IMR-90 (cell line): ENCODE data around the gene AHI1.

Experiments
- BHLHE40 ChIP-seq: fragments of 150-350 bp; IDR thresholded peaks from 2 replicates; pipeline ENCODE4 v1.6.1; 2016; ENCODE audit warnings: mild to moderate bottlenecking, low read depth, low read length
- CEBPB ChIP-seq: IDR thresholded peaks from 2 replicates; pipeline ENCODE4 v1.6.1; 2012; ENCODE audit warnings: low read depth, low read length, improper control_type of control experiment
- CHD1 ChIP-seq: IDR thresholded peaks from 2 replicates; pipeline ENCODE4 v1.6.1; 2012; ENCODE audit warnings: low read depth, low read length, improper control_type of control experiment
- MAZ ChIP-seq: IDR thresholded peaks from 2 replicates; pipeline ENCODE4 v1.6.1; 2012; ENCODE audit warnings: low read depth, mild to moderate bottlenecking, low read length, improper control_type of control experiment, moderate library complexity, borderline replicate concordance
- NFE2L2 ChIP-seq: fragments of 150-350 bp; IDR thresholded peaks from 2 replicates; pipeline ENCODE4 v1.6.1; 2016; ENCODE audit warnings: low read depth, mild to moderate bottlenecking, low read length
- POLR2A ChIP-seq: IDR thresholded peaks from 2 replicates; pipeline ENCODE4 v1.6.1; 2012; ENCODE audit warnings: mild to moderate bottlenecking, low read depth, low read length
- RAD21 ChIP-seq: IDR thresholded peaks from 2 replicates; pipeline ENCODE4 v1.6.1; 2012; ENCODE audit warnings: low read length, improper control_type of control experiment
- RCOR1 ChIP-seq: IDR thresholded peaks from 2 replicates; pipeline ENCODE4 v1.6.1; 2012; ENCODE audit warnings: mild to moderate bottlenecking, low read length, improper control_type of control experiment; ENCODE audit not compliant: insufficient replicate concordance
- RFX5 ChIP-seq: IDR thresholded peaks from 2 replicates; pipeline ENCODE4 v1.8.0; 2012; ENCODE audit warnings: low read depth, mild to moderate bottlenecking, low read length, moderate library complexity
- SMC3 ChIP-seq: fragments of 150-350 bp; IDR thresholded peaks from 2 replicates; pipeline ENCODE4 v1.6.1; 2016; ENCODE audit warnings: low read depth, mild to moderate bottlenecking, antibody characterized with exemption, low read length, moderate library complexity
- TF ChIP-seq, protein P1 (sequence below): conservative IDR thresholded peaks from 2 replicates; pipeline ENCODE4 v1.5.1; 2012; ENCODE audit warnings: mild to moderate bottlenecking, low read depth, low read length, improper control_type of control experiment
- TF ChIP-seq, protein P2 (sequence below): fragments of 150-350 bp; IDR thresholded peaks from 2 replicates; pipeline ENCODE4 v1.6.1; 2017; ENCODE audit warnings: mild to moderate bottlenecking, antibody characterized with exemption, low read length, low read depth

DNA sequence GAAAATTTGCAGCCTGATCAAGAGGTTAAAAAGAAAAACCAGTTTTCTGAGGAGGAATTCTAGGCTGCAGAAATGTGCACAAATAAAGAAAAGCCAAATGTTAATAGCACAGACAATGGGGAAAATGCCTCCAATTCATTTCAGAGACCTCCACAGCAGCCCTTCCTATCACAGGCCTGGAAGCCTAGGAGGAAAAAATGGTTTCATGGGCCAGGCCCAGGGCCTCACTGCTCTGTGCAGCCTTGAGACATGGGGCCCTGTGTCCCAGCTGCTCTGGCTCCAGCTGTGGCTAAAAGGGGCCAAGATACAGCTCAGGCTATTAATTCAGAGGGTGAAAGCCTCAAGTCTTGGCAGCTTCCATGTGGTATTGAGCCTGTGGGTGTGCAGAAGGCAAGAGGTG lies 18.9 kb downstream of the AHI1 start:
- TF ChIP-seq BHLHE40 (no peak), SMC3 (no peak), RFX5 (no peak), CHD1 (no peak), CEBPB (no peak), NFE2L2 (no peak), RCOR1 (no peak), RAD21 (no peak), POLR2A (no peak), MAZ (no peak)
- TF ChIP-seq, protein P1, sequence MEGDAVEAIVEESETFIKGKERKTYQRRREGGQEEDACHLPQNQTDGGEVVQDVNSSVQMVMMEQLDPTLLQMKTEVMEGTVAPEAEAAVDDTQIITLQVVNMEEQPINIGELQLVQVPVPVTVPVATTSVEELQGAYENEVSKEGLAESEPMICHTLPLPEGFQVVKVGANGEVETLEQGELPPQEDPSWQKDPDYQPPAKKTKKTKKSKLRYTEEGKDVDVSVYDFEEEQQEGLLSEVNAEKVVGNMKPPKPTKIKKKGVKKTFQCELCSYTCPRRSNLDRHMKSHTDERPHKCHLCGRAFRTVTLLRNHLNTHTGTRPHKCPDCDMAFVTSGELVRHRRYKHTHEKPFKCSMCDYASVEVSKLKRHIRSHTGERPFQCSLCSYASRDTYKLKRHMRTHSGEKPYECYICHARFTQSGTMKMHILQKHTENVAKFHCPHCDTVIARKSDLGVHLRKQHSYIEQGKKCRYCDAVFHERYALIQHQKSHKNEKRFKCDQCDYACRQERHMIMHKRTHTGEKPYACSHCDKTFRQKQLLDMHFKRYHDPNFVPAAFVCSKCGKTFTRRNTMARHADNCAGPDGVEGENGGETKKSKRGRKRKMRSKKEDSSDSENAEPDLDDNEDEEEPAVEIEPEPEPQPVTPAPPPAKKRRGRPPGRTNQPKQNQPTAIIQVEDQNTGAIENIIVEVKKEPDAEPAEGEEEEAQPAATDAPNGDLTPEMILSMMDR = no peak
- TF ChIP-seq, protein P2, sequence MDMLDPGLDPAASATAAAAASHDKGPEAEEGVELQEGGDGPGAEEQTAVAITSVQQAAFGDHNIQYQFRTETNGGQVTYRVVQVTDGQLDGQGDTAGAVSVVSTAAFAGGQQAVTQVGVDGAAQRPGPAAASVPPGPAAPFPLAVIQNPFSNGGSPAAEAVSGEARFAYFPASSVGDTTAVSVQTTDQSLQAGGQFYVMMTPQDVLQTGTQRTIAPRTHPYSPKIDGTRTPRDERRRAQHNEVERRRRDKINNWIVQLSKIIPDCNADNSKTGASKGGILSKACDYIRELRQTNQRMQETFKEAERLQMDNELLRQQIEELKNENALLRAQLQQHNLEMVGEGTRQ = no peak
